IPS DF 6.9 (cell line): ENCODE results near the gene KIF19.
A peak's percentile ranks its signal among the peaks of the same experiment; 100 is the strongest.

ENCODE experiments used
- DNase-seq: peaks from one replicate; pipeline ENCODE4 v3.0.0-alpha.2; 2013; ENCODE audit warnings: low read depth, low spot score
- H3K27ac ChIP-seq: one replicate; pipeline ENCODE4 v1.5.1; 2013; ENCODE audit warnings: low read length, control low read depth
- H3K27me3 ChIP-seq: 2 replicates; pipeline ENCODE4 v1.6.1; 2013; ENCODE audit warnings: mild to moderate bottlenecking, low read length; ENCODE audit not compliant: control insufficient read depth, insufficient read depth
- H3K36me3 ChIP-seq: 2 replicates; pipeline ENCODE4 v1.6.1; 2013; ENCODE audit warnings: low read length; ENCODE audit not compliant: control insufficient read depth, insufficient read depth
- H3K4me1 ChIP-seq: 2 replicates; pipeline ENCODE4 v1.6.1; 2013; ENCODE audit warnings: low read length; ENCODE audit not compliant: control insufficient read depth, insufficient read depth
- H3K4me3 ChIP-seq: 2 replicates; pipeline ENCODE4 v1.5.1; 2013; ENCODE audit warnings: mild to moderate bottlenecking, low read length
- H3K9me3 ChIP-seq: 2 replicates; pipeline ENCODE4 v1.6.1; 2013; ENCODE audit warnings: low read length, inconsistent platforms; ENCODE audit not compliant: control insufficient read depth, insufficient read depth
- WGBS: extraction: QIAGEN DNeasy Blood & Tissue Kit; methylation state at CpG from one replicate; pipeline ENCODE4 v1.1.7; 2013; ENCODE audit warnings: mixed read lengths, missing lambda C conversion rate; ENCODE audit not compliant: insufficient read length, insufficient coverage; 5-methylcytosine and 5-hydroxymethylcytosine counted together

KIF19 gene

GRCh38 chr17:74349120-74349519, 23.1 kb downstream of the KIF19 start:
- Histone ChIP-seq H3K4me1 (0 out of 2 replicates have a peak, but pooled peaks cover 1% of the 10 kb centered on the region), H3K4me3 (no peak overlapping the region), H3K27ac (no peak overlapping the region), H3K36me3 (no peaks in the 10 kb centered on the region), H3K9me3 (no peaks in the 10 kb centered on the region), H3K27me3 (peaks cover 18% of the 10 kb centered on the region)
- no CpG with 5 or more reads among the region's 19 CpGs for WGBS
- no peak for DNase-seq

- H3K36me3 ChIP-seq, result no peaks in the 10 kb centered on the region
- no peaks in the 10 kb centered on the region for H3K9me3 ChIP-seq
- DNase-seq, result no peak
- peaks cover 31% of the 10 kb centered on the region for H3K27me3 ChIP-seq
- H3K27ac ChIP-seq, result no peak overlapping the region
- no CpG with 5 or more reads among the region's 20 CpGs for WGBS
- 0 out of 2 replicates have a peak, but pooled peaks cover 1% of the 10 kb centered on the region for H3K4me1 ChIP-seq
- H3K4me3 ChIP-seq, result no peak overlapping the region
Measured at GRCh38 chr17:74350486-74350885, 24.5 kb downstream of the KIF19 start.

DNA sequence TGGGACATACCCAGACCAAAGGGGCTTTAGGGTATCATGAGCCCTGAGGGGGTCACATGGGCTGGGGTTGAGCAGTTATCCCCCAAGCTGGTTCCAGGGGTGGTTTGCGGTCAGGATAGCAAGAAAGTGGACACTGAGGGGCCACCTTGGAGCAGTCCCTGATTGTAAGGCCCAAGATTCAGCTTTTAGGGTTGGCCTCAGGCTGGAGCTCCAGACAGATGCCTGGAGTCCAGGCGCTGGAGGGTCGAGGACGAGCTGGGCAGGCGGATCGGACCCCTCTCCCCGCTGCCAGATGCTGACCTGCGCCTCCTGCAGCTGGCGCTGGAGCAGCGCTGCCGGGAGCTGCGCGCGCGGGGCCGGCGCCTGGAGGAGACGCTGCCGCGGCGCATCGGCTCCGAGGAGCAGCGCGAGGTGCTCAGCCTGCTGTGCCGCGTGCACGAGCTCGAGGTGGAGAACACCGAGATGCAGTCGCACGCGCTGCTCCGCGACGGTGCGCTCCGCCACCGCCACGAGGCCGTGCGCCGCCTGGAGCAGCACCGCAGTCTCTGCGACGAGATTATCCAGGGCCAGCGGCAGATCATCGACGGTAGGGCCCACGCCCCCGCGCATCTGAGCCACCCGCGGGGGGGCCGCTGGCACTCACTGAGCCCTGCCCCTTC, 25.7 kb downstream of the KIF19 start:
- no CpG with 5 or more reads among the region's 55 CpGs for WGBS
- Histone ChIP-seq H3K27me3 (peaks cover 42% of the 10 kb centered on the region), H3K9me3 (no peaks in the 10 kb centered on the region), H3K27ac (no peak overlapping the region), H3K4me3 (no peak overlapping the region; the same call in 1 of the 2 replicates), H3K36me3 (no peaks in the 10 kb centered on the region), H3K4me1 (0 out of 2 replicates have a peak, but pooled peaks cover 1% of the 10 kb centered on the region)
- no peak for DNase-seq

DNA sequence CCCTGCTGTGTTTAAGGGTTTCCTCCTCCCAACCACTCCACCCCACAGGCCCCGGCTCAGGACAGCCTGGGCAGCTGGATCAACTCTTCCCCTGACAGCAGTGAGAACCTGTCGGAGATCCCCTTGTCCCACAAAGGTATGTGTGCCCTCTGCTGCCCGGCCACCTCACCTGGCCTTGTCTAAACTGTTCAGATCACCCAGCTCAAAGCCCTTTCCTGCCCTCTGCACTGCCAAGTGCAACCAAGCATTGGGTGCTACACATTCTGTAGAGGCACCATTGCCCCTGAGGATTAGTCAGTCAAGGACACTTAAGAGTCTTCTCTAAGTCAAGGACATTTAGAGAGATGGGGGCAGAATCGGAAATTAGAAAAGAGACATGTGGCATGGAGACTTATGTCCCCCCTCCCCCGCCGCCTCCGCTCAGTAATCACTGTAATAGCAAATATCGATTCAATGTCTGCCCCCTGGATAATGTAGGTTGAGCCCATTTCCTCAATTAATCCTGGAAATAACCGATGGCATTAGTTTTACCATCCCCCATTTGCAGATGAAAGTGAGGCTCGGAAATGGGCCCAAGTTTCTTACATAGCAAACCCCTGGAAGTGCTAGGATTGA, 27.5 kb downstream of the KIF19 start:
- Histone ChIP-seq H3K9me3 (no peaks in the 10 kb centered on the region), H3K27ac (no peak overlapping the region), H3K4me1 (peaks cover 4% of the 10 kb centered on the region), H3K36me3 (no peaks in the 10 kb centered on the region), H3K27me3 (peaks cover 54% of the 10 kb centered on the region), H3K4me3 (no peak overlapping the region)
- no peak for DNase-seq
- WGBS, result no CpG with 5 or more reads among the region's 10 CpGs

GRCh38 chr17:74354123-74354522, 28.1 kb downstream of the KIF19 start:
- DNase-seq, result peak; percentile 55
- no CpG with 5 or more reads among the region's 29 CpGs for WGBS

GRCh38 chr17:74354561-74354960, 28.5 kb downstream of the KIF19 start:
- Histone ChIP-seq H3K27me3 (peaks cover 54% of the 10 kb centered on the region), H3K4me3 (no peak overlapping the region)
- no CpG with 5 or more reads among the region's 10 CpGs for WGBS

More at GRCh38 chr17:74354123-74354522, 28.1 kb downstream of the KIF19 start:
- no peak overlapping the region for H3K4me3 ChIP-seq
- no peaks in the 10 kb centered on the region for H3K36me3 ChIP-seq
- H3K27ac ChIP-seq, result no peak overlapping the region
- peaks cover 54% of the 10 kb centered on the region for H3K27me3 ChIP-seq
- H3K4me1 ChIP-seq, result peaks cover 4% of the 10 kb centered on the region
- no peaks in the 10 kb centered on the region for H3K9me3 ChIP-seq

GRCh38 chr17:74355065-74355464, 29.0 kb downstream of the KIF19 start:
- no peak for DNase-seq
- peaks cover 54% of the 10 kb centered on the region for H3K27me3 ChIP-seq
- no CpG with 5 or more reads among the region's 8 CpGs for WGBS
- H3K4me1 ChIP-seq, result peaks cover 4% of the 10 kb centered on the region
- H3K27ac ChIP-seq, result no peak overlapping the region
- H3K36me3 ChIP-seq, result no peaks in the 10 kb centered on the region
- no peak overlapping the region for H3K4me3 ChIP-seq
- H3K9me3 ChIP-seq, result no peaks in the 10 kb centered on the region

More at GRCh38 chr17:74354561-74354960, 28.5 kb downstream of the KIF19 start:
- Histone ChIP-seq H3K27ac (no peak overlapping the region), H3K36me3 (no peaks in the 10 kb centered on the region), H3K9me3 (no peaks in the 10 kb centered on the region), H3K4me1 (peaks cover 4% of the 10 kb centered on the region)
- no peak for DNase-seq

DNA sequence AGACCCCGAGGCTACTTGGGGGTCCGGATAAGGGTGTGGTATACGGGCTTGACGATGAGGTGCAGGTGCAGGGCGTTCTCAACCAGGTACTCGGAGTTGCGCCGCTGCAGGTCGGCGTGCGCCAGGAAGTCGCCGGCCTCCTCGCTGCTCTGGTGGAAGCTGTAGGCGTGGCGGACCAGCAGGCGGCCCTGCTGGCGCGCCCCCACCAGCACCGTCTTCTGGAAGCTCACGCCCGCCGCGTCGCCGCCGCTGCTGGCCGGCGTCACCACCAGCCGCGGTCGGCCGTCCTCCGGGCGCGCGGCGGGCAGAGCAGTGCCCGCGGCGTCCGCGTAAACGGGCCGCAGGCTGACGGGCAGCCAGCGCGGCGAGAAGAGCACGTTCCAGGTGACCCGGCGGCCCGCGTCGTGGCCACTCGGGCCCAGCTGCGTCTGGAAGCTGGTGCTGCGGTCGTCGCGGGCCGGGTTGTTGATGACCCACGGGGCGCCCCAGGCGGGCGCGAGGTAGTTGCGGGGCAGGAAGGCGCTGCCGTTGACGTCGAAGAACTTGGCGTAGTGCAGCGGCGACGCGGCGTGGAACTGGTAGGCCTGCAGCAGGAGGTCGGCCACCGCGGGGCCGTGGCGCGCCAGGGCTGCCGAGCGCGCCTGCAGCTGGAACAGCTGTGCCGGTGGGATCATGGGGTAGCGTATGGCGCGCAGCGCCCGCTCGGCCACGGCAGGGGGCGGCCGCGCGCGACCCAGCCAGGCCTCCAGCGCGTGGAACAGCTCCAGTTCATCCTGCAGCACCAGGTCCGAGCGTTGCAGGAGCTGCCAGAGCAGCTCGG, 30.8 kb downstream of the KIF19 start:
- Histone ChIP-seq H3K27me3 (peaks cover 49% of the 10 kb centered on the region), H3K36me3 (no peaks in the 10 kb centered on the region), H3K4me1 (peaks cover 7% of the 10 kb centered on the region), H3K4me3 (peak overlapping the region; percentile 33; the same call in 1 of the 2 replicates), H3K9me3 (no peaks in the 10 kb centered on the region), H3K27ac (no peak overlapping the region)
- WGBS, result no CpG with 5 or more reads among the region's 105 CpGs
- no peak for DNase-seq

DNA sequence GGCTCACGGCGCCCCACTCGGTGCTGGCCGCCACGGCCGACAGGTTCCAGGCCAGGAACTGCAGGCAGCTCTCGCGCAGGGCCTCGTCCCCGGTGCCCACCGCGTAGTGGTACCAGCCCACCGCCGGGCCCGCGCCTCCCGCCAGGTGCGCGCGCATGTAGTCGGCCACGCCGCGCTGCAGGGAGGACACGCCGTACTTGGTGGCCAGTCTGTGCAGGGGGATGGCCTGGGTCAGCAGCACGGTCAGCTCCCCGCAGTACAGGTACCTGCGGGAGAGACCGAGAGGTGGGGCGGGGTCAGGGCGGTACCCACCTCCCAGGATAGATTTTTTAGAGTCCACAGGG, 31.4 kb downstream of the KIF19 start:
- peak overlapping the region; percentile 33; the same call in 1 of the 2 replicates for H3K4me3 ChIP-seq
- H3K9me3 ChIP-seq, result no peaks in the 10 kb centered on the region
- peaks cover 8% of the 10 kb centered on the region for H3K4me1 ChIP-seq
- H3K27ac ChIP-seq, result no peak overlapping the region
- DNase-seq, result no peak
- H3K36me3 ChIP-seq, result no peaks in the 10 kb centered on the region
- H3K27me3 ChIP-seq, result peaks cover 43% of the 10 kb centered on the region
- WGBS, result no CpG with 5 or more reads among the region's 32 CpGs

DNA sequence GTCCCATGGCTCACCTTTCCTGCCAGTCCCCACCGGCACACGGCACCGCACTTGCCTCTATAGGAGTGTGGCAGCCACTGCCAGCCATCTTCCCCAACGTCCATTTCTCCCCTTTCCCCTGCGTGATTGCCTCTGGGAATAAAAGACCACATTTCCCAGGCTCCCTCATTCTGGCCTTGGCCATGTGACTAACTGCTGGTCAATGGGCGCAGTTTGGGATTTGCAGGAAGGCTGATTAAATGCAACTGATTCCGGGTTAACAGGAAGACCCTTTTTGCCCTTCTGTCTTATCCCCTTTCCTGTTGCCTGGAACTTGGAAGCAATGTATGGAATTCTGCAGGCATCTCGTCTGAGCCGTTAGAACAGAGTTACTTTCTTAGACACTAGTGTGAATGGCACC, 32.7 kb downstream of the KIF19 start:
- Histone ChIP-seq H3K4me3 (no peak overlapping the region), H3K36me3 (no peaks in the 10 kb centered on the region), H3K27me3 (peaks cover 35% of the 10 kb centered on the region; the same call in 1 of the 2 replicates), H3K27ac (no peak overlapping the region), H3K9me3 (no peaks in the 10 kb centered on the region), H3K4me1 (peaks cover 12% of the 10 kb centered on the region)
- no CpG with 5 or more reads among the region's 9 CpGs for WGBS
- DNase-seq, result no peak
